Lower leg skin (tissue), 4 donors: ENCODE data around the gene ZNF366. TPM values are rescaled to one million over a fixed set of nuclear protein-coding genes. Genes with fewer than 3 reads are reported as not detected.

Experiments used
- DNase-seq, 2 donors: peaks; one replicate each; pipeline ENCODE4 v3.0.0-alpha.2; 2019; ENCODE audit warnings: low spot score in 2 of 2
- H3K4me3 ChIP-seq: fragments of 200-600 bp; sonication (generic); 2 replicates; pipeline ENCODE4 v1.5.1; 2017; ENCODE audit warnings: mild to moderate bottlenecking, low read depth; ENCODE audit not compliant: poor library complexity, severe bottlenecking
- POLR2A ChIP-seq, 2 donors: fragments of 450-650 bp; IDR thresholded peaks; one replicate each; pipeline ENCODE4 v1.6.1; 2016 to 2017; ENCODE audit warnings: antibody characterized with exemption in 2 of 2, mild to moderate bottlenecking in 1 of 2, moderate library complexity in 1 of 2
- whole genome bisulfite sequencing, 2 donors: methylation state at CpG; one replicate each; pipeline ENCODE4 v1.1.5; 2018; 5-methylcytosine and 5-hydroxymethylcytosine counted together
- intact Hi-C: fragments of 100-400 bp; cut with DNase I; formaldehyde crosslinking; loops from one replicate; pipeline ENCODE4 v1.15.0; 2023; ENCODE audit warnings: low total_unique reads
- total RNA-seq, 4 donors: library from RNA; depleted of rRNA; stranded (reverse); fragments of >200 nt; gene quantifications; one replicate each; pipeline ENCODE4 v1.1.0, GENCODE V29; 2016
- TF ChIP-seq, protein P1 (sequence below), 3 donors: fragments of 450-650 bp; IDR thresholded peaks; one replicate each; pipeline ENCODE4 v1.5.1; 2016; ENCODE audit warnings: antibody characterized with exemption in 3 of 3, mild to moderate bottlenecking in 3 of 3, moderate library complexity in 2 of 3

The ZNF366 gene
- total RNA-seq, 4 donors from 2014 or later = 0.51 to 3.5 (median 1.6) TPM

DNA sequence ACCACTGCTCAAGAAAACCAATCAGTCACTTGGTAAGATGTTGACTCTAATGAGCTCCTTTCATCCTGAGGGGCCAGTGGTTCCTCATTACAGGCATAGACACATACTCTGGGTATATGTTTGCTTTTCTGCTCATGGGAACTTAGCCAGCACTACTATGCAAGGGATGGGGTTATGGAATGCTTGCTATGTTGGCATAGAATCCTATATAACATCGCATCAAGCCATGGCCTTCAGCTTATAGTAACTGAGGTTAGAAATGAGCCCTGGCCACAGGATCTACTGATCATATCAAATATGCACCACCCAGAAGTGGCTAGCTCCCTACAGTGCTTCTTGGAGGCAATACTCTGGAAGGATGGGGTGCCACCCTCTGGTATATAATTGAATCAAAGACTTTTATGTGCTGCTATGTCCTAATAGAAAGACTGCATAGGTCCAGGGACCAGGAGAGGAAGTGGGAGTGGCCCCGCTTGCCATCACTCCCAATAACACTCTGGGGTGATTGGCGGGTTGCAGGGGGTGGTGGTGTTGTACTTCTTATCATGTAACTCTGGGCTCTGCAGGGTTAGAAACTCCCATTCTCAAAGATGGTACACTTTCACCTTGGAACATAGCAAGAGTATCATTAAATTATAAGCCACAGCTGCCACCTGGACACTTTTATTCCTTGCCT lies 70.3 kb downstream of the ZNF366 start:
- no peak overlapping the region for H3K4me3 ChIP-seq
- DNase-seq = no peak
- intact Hi-C loops = no loop called here
- no peak for TF ChIP-seq POLR2A (IDR thresholded peaks at IDR 0.05)
- TF ChIP-seq, protein P1, sequence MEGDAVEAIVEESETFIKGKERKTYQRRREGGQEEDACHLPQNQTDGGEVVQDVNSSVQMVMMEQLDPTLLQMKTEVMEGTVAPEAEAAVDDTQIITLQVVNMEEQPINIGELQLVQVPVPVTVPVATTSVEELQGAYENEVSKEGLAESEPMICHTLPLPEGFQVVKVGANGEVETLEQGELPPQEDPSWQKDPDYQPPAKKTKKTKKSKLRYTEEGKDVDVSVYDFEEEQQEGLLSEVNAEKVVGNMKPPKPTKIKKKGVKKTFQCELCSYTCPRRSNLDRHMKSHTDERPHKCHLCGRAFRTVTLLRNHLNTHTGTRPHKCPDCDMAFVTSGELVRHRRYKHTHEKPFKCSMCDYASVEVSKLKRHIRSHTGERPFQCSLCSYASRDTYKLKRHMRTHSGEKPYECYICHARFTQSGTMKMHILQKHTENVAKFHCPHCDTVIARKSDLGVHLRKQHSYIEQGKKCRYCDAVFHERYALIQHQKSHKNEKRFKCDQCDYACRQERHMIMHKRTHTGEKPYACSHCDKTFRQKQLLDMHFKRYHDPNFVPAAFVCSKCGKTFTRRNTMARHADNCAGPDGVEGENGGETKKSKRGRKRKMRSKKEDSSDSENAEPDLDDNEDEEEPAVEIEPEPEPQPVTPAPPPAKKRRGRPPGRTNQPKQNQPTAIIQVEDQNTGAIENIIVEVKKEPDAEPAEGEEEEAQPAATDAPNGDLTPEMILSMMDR (IDR thresholded peaks at IDR 0.05) = no peak
- WGBS, 2 donors = 80 to 81% methylated on average over 3 of the region's 3 CpGs

DNA sequence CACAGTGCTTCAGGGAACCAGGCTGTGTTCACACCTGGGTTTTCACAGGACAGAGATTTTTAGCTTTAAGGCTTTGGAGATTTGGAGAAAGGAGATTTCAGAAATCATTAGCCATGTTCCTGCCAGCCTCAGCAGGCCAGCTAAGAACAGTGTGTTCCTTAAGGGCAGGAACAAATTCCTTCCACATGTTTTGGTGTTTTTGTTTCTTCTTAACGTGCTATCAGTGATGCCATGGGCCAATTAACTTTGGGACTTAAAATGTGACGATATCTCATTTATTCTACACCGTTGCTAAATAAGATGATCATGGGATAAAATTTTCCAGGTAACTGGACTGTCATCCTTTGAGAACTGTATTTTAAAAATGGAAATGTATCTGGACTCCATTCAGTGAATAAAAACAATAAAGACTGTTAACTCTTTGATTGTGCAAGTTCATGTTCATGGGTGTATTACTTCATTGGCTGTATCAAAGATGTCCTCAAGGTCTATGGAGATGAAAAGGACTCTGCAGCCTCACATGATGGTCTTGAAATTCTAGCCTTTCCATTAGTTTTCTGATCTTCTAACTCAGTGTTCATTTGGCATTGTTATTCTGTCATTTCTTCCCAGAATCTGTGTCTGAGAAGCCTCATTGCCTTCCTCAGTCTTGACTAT lies 72.3 kb downstream of the ZNF366 start:
- no peak for DNase-seq
- intact Hi-C loops = no loop called here
- no peak overlapping the region for H3K4me3 ChIP-seq
- no peak for TF ChIP-seq POLR2A (IDR thresholded peaks at IDR 0.05)
- TF ChIP-seq, protein P1 (IDR thresholded peaks at IDR 0.05) = no peak
- 9 to 16% methylated on average over 3 of the region's 3 CpGs for WGBS, 2 donors

DNA sequence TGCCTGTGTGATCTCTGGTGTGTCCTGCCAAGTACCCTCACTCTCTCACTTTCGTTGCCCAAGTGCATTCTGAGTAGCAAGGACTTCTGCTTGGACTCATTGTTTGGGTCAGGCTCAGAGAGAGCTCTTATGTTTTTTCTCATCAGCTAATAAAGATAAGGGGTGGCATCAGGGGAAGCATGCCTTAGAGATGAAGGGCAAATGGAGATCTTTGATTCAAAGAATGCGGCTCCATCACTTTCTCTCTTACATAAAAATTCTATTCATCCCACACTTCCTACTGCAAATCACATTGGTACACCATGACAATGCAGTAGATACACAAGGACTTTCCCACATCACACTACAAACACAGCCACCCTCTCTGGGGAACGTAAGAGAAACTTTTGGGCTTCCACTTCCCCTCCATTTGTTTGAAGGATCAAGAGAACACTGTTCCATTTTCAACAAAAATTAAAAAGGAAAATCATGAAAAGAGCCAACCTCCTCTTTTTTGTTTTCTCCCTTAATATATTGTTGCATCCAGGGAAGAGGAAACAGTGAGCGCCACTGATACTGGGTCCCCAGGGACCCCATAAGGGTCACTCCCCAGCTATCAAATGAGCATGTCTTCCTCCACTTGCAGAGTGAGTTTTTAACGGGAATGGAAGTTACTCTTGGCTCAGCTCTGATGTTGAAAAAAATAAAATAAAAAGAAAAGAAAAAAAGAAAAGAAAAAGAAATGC lies 73.0 kb downstream of the ZNF366 start:
- no peak overlapping the region for H3K4me3 ChIP-seq
- TF ChIP-seq, protein P1 (IDR thresholded peaks at IDR 0.05) = no peak
- no peak for TF ChIP-seq POLR2A (IDR thresholded peaks at IDR 0.05)
- intact Hi-C loops = no loop called here
- 47% methylated on average over 5 of the region's 5 CpGs for WGBS, 2 donors
- DNase-seq = no peak

DNA sequence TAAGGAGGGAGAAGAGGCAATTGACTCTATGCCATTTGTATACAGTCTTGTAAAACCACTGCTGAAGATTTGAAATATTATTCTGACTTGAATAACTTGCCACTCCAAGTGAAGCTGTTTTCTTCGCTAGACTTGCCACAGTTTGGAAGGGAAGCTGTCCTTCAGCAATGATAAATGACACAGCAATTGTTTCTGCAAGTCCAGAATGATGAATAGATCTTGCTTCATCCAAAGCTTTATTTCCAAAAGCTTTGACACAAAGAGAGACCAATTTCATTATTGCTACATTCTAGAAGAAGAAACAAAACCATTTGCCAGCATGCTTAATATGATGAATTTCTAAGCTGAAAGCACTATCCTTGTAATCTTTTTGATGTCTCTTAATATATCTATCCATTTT lies 73.7 kb downstream of the ZNF366 start:
- intact Hi-C loops = no loop called here
- 37 to 59% methylated on average over 1 of the region's 1 CpG for WGBS, 2 donors
- no peak overlapping the region for H3K4me3 ChIP-seq
- no peak for DNase-seq
- TF ChIP-seq, protein P1 (IDR thresholded peaks at IDR 0.05) = no peak
- TF ChIP-seq POLR2A (IDR thresholded peaks at IDR 0.05) = no peak

DNA sequence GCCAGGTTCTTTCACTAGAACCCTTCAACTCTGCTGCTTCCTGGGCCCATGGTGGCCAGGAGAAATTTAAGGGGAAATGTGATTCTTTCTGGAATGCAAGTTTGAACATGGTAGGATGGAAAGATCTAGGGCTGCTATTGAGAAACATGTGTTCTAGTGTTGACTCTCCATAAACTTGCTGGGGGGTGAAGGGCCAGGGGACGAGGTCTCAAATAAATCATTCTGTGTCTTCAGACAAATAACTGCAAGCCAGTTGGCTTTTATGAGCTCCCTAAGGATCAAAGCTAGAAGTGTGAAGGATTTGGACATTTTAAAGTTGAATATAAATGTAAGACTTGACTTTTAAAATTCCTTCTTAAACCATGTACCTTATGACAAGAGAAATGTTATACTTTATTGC lies 78.5 kb downstream of the ZNF366 start:
- no peak for TF ChIP-seq POLR2A (IDR thresholded peaks at IDR 0.05)
- TF ChIP-seq, protein P1 (IDR thresholded peaks at IDR 0.05) = no peak
- intact Hi-C loops = no loop called here
- 58 to 61% methylated on average over 1 of the region's 1 CpG for WGBS, 2 donors
- H3K4me3 ChIP-seq = no peak overlapping the region
- DNase-seq = no peak
